HG03565 (cell line): Measurements from ENCODE around the gene DENND2A.

Experiments
- ATAC-seq: cut with Tn5 transposase; IDR thresholded peaks from one replicate; pipeline ENCODE4 v1.9.1; 2021; ENCODE audit warnings: mild to moderate bottlenecking, moderate library complexity; ENCODE audit not compliant: unreplicated experiment

The DENND2A gene

DNA sequence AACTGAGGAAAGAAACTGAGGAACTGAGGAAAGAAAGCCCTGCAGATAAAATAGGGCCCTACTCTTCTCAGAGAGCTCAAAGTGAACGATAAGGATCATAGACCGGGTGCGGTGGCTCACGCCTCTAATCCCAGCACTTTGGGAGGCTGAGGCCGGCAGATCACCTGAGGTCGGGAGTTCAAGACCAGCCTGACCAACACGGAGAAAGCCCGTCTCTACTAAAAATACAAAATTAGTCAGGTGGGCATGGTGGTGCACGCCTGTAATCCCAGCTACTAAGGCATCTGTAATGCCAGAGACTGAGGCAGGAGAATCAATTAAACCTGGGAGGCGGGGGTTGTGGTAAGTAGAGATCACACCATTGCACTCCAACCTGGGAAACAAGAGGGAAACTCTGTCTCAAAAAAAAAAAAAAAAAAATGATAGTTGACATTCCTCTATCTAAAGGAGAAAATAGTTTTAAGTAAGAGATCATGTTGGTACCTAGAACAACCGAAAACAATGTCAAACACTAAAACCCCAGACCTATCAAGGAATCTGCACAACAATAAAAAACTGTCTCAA, 163.8 kb downstream of the DENND2A start:
- no peak for ATAC-seq

DNA sequence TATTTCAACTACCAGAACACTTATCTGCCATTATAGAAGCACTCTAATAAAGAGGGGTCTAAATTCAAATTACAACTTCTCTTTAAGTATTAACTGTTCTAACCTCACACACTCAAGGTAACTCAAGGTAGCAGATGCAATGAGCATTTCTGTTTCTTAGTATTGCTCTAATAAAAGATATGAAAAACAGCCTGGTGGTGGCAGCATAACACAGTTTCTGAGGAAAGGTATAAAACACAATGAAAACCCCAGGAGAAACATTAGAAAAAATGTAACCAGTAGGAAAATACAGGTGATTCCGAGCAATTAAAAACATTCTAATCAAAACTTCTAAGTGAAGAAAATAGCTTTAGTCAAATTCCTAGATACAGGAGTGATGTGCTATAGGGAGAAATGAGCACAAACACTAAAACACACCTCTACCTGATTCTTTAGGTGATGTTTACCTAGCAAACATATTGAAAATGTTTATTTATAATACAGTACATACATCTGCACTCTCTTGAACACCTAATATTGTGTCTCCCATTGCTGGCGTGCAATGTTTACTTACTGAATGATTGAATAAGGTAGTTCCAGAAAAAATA, 164.8 kb downstream of the DENND2A start:
- no peak for ATAC-seq
